GM21390 (cell line): Measurements from ENCODE around the gene WWOX.

Source experiments
- ATAC-seq: cut with Tn5 transposase; IDR thresholded peaks from one replicate; pipeline ENCODE4 v1.9.1; 2021; ENCODE audit not compliant: unreplicated experiment

The WWOX gene

DNA sequence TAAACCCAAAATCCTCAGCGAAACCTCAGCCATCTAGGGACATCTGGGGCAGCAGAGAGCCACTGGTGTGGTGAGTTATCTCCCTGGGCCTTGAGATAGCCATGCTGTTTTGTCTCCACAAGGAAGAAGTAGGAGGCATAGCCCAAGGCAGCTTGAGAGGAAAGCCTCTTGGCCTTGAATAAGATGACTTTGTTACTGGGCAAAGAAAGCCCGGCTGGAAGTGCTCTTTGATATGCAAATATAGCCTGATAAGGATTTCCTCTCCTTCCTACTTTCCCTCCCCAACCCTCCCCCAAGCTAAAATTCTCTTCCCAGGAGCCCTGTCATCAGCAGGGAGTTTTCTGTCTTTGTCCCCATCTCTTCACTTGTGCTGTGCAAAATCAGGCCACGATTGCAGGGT, 806.7 kb downstream of the WWOX start:
- no peak for ATAC-seq

DNA sequence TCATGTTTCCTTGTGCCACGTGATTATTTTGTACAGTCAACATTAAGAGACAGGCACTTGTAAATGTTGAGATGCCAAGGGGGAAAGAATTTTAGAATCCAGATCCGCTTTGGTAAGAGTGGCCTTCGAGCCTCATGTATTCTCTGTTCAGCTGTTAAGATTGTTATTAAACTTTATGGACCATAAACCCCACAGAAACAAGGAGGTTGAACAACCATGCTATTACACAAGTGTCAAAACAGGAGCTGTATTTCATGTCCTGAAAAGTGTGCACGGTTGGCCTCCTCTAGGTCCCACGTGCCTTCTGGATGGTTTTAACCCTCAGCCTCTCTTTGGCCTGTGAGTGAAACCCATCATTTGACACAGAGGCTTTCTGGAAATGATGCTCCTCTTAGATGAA, 809.8 kb downstream of the WWOX start:
- ATAC-seq: no peak

DNA sequence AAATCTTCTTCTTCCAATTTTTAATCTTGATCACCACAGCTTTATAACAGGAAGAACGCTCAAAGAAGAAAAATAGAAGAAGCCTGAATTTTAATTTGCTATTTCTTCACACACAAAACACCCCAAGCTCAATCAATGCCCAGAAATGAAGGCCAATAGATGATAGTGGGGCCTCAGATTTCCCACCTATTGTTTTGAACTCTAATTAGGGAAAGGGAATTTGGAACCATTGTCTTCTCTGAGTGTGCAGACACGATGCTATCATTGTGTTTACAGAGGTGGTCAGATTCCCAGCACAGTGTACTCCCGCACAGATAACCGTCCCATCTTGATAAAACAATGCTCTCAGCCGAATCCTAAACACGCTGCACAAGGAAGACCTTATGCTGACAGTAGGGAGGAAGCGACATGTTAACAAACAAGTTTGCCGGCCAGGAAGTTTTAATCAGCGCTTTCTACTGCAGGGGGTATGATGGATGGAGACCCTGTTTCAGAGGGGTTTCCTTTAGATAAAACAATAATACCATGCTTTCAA, 816.4 kb downstream of the WWOX start:
- no peak for ATAC-seq

DNA sequence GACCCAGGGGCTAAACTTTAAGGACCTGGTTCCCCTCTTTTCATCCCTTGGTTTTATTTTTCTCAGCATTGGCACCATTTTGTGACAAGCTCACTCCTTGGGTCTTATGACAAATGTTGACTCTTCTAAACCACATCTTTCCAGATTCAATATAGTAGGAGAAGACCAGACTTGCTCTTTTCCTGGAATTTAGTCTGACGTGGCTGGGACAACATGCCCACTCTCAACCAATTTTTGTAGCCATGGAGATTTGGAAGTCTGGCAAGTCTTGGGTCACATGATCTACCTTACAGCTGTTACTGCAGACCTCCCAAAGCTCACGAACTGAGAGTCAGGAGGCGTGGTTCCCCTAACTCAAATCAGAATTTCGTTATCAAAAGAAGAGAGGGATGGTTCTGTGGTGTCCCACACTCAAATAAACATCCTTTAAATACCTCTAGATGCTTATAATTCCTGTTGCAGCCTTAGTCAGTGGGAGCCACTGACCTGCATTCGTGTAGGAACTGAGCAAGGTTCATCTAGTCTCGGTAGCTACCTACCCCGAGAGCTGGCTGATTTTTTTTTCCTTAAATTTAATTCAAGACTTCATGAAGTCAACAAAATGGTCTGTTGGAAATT, 817.6 kb downstream of the WWOX start:
- ATAC-seq: no peak

DNA sequence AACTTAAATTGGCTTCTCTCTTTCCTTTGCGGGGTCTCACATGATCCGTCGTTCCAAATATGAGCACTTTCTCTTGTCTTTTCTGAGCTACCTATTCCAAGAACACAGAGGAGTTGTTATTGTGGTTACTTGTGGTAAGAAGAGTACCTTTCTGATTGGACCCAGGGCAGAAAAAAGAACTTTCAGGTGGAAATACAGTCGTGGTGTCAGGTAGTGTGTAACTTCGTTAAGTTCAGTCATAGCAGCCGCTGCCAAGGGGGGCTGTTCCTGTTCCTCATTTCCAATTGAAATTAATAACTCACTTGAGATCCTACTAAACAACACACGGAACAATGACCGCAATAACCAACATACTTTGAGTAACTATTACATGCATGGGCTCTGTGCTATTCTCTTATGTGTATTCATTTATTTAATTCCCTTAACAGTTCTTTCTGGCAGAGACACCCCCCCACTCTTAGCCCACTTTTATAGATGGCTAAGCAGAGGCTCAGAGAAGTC, 819.4 kb downstream of the WWOX start:
- no peak for ATAC-seq

DNA sequence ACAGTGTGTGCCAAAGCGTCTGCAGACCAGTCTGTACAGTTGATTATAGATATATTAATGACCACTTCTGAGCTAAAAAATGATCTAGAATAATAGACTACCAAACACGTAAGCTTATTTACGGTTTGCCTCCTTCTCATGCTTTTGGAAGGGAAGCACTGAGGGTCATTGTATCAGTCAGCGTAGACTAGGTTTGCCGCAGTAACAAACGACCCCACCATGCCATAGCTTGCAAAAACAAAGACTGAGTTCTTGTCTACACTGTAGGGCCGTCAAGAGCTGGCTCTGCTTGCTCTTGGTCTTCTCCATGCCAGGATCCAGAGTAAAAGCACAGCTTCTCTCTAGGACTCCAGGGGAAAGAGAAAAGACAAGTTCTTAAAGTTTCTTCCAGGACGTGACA, 820.4 kb downstream of the WWOX start:
- ATAC-seq: no peak

DNA sequence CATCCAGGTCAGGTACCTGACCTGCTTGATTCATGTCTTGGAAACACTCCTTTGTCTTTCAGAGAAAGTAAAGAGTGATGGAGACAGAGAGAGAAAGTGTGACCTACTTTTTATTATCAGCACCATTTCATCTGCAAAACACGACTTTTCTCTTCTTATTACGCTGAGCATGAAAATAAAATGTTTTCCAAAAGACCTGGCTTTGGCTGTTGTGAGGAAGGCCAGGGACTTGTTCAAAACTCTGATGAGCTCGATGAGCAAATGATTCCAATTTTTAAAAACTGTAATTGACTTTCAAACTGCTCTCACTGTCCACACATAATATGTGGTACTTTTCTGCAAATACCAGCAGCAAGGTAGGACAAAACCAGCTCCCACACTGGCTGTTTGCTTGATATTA, 821.2 kb downstream of the WWOX start:
- ATAC-seq: no peak

DNA sequence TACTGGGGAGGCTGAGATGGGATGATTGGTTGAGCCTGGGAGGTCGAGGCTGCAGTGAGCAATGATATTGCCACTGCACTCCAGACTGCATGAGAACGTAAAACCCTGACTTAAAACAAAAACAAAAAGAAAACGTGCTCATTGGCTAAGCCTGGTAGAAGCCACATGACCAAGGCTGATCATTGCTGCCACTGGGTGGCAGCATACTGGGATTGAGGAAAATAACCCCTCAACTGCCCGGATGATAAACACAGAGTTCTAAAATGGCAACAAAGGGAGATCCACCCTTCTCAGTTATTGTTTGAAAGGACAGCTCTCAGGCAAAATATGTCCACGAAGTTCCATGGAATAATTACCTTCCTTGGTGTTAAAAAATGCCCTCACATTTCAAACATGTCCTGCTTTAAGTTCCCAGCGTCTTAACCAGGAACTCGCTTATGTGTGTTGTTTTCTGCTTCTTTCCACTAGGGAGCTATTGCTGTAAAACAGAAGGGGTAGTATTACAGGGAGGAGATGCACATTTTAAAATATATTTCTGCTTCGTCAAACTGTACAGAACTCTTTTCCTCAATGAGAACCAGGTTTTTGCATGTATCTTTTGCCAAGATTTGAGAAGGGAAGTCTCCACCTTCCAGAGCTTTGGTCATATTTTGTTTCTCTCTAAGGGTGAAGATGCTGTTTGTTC, 825.8 kb downstream of the WWOX start:
- ATAC-seq: no peak

DNA sequence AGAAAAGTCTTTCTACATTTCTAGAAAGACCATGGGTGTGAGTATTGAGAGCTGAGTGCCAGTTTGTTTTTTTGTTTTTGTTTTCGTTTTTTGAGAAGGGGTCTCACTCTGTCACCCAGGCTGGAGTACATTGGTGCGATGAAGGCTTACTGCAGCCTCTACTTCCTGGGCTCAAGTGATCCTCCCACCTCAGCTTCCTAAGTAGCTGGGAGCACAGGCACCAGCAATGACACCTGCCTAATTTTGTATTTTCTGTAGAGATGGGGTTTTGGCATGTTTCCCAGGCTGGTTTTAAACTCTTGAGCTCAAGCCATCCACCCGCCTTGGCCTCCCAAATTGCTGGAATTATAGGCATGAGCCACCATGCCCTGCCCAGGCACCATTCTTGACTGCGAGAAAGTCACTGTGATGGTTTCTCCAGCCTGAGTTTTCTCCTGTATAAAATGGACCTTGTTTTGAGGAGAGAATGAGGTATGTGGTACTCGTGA, 827.3 kb downstream of the WWOX start:
- no peak for ATAC-seq

DNA sequence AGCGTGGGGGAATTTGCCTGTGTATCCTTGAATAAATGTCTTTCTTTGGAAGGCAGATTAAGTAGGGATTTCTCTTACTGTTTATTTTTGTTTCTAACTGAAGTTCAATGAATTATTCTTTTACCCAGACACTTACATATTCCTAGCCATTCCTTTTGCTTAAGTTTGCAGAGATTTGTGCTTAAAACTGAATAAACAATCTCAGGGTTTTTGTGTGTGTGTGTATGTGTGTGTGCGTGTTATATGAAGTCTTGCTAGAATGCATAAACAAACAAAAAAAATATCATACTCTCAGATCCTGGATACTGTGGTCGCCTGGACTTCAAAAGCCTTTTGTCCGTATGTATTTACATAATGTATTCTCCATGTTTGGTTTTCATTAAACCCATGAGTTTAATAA, 828.3 kb downstream of the WWOX start:
- no peak for ATAC-seq

DNA sequence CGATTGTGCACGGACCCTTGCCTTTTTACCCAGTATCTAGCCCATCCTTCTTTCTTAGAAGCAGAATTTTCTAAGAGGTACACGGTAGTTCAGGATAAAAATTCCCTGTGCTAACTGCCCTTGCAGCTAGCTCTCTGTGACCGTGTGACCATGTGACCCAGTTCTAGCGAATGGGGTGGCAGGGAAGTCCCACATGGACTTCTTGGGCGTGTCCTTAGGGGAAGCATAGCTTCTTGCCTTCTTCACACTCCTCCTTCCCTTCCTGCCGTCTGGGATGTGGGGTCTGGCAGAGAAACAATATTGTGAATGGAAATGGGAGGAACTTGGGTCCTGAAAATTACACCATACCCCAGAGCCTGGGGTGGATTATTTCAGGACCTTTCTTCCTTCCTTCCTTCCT, 830.4 kb downstream of the WWOX start:
- ATAC-seq: no peak

DNA sequence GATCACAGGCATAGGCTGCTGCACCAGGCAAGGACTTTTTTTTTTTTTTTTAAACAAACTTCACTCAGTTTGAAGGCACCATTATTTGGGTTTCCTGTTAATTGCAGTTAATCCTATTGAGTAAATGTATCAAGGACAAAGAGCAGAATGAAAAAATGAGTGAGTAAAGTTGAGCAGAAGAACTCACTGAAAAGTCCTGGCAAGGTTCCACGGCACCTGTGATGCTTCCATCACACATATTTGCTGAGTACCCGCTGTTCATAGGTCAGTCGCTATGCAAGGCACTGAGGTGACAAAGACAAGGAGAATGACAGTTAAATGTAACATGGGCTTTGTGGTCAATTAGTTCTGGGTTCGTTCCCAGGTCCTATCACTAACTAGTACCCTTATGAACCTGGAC, 831.1 kb downstream of the WWOX start:
- no peak for ATAC-seq

DNA sequence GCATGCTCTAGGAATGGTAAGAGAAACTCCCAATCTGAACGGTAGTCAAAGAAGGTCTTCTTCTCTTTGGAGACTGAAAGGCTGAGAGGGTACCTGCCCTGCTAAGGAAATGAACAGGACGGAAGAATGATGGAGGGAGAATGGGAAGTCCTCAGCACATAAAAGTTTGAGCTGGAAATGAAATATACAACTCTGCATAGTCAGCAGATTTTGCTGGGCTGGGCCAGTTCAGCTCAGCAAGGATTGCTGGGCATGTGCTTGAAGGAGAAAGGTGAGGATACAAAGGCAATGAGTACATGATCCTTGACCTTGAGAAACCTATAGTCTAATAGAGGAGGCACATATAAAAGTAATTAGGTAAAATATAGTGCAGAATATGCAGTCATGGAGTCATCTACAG, 831.8 kb downstream of the WWOX start:
- ATAC-seq: no peak

DNA sequence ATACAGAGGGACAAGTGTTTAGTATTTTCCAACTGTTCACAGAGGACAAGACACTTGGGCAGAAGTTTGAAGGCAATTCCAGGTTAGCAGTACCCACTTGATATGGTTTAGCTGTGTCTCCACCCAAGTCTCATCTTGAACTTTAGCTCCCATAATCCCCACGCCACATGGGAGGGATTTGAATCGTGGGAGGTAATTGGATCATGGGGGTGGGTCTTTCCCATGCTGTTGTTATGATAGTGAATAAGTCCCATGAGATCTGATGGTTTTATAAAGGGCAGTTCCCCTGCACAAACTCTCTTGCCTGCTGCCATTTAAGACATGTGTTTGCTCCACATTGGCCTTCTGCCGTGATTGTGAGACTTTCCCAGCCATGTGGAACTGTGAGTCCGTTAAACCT, 832.2 kb downstream of the WWOX start:
- ATAC-seq: no peak

DNA sequence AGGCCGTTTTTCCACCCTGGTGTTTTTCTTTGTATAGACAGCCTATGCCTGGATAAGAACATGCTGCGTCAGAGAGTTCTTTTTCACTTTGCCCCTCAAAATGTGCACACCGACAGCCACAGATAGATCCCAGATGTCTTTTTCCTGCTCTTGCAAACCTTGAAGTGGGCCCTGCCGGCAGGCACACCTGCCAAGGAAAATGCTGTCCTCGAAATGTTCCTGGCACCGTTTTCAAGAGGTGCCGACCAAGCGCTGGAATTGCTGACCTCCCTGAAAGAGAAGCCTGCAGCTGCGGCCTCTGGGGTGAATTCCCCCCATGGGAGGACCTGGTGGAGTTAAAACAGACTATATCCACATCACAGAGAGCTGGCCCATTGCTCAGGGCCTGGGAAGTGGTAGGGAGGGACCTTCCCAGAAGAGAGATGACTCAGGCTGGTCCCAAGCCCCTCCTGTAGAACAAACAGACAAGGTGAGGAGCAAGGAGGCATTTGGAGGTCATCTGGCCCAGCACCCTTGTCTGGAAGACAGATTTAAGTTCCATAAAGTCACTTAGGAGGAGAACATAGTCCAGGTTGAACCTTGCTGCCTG, 833.0 kb downstream of the WWOX start:
- no peak for ATAC-seq

DNA sequence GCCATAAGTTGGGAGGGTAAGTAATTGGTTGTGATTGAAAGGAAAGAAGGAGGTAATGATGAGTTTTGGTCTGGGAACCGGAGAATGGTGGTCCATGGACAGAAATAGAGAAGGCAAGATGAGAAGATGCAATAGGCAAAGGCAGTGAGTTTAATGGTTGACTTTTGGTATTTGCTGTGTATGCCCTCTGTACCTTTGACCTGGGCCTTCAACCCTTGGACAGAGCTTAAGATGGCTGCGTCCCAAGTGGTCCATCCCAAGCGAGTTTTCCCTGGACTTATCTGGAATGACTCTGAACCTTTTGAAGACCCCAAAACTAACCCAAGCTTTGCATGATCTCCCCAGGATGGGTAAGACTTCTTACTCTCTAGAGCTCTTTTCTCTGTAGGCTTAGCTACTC, 836.6 kb downstream of the WWOX start:
- no peak for ATAC-seq

DNA sequence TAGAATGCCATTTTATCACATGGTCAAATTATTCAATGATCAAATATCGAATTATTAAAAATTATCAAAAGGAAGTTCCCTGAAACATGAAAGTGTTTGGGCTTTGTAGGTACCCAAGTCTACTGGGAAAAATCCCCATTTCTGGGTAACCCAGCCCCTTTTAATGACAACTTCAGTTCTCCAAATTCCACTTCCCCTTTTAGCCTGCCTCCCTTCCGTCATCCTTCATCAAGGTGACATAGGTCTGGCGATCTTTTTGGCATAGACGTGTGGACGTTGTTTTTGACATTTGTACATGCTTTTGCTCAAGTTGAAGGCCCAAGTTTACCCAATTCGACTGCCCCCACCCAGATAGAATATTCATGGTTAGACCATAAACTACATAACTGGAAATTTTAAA, 840.1 kb downstream of the WWOX start:
- ATAC-seq: no peak

DNA sequence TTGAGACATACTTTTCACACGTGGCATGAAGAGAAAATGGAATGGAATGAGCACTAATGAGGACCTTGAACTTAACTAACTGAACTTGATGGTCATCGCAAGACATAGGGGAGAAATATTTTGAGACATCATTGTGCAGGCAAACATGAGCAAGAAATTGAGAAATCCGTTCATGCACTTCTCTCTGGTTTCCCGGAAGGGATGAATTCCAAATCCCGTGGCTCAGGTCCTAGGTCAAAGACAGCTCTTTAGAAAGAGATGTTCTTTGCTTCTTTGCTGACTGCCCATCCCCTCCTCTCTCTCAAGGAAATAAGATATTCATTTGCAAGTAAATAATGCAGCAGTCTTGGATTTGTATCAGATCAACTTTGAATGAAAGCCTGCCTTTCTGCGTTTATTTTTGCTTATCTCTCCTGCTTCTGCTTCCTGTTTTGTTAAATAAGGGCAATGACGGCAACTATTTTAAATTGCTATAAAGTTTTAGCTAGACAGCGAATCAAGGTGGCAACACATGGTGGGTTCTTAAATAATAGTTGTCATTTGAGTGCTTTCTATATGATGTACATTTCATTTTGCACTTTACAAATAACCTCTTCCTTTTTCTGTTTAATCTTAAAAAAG, 843.3 kb downstream of the WWOX start:
- no peak for ATAC-seq

DNA sequence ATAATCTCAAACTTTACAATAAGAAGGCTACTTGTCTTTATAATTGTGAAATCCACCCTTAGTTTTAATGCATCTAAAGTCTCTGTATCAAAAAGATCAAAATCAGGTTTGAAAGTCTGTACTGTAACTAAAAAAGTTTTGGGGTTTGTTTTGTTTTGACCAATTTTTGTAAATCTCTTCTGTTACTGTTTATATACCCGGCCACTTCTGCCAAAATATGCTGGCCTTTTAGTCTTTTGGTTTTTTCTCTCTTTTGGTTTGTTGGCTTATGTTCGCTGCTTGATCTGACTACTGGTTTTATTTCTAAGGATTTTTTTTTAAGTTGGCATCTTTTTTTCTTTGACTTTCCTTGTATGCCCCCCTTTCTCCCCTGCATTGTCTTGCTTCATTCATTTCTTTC, 845.9 kb downstream of the WWOX start:
- no peak for ATAC-seq

DNA sequence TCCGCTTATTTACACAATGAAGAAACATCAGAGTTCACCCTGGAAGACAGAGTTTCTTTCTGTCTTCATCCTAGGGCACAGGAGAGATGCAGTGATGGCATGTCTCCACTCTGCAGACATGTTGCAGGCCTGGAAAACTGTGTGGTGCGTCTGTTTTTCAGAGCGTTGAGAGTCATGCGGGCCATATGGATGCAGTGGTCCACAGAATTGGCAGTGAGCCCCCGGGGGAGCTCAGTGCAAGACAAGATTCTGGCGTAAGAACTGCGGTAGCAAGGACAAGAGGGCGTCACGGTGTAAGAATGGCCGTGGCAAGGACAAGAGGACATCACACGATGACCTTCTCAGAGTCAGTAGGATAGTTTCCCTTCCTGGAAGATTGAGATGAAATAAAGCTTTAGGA, 847.1 kb downstream of the WWOX start:
- ATAC-seq: no peak

DNA sequence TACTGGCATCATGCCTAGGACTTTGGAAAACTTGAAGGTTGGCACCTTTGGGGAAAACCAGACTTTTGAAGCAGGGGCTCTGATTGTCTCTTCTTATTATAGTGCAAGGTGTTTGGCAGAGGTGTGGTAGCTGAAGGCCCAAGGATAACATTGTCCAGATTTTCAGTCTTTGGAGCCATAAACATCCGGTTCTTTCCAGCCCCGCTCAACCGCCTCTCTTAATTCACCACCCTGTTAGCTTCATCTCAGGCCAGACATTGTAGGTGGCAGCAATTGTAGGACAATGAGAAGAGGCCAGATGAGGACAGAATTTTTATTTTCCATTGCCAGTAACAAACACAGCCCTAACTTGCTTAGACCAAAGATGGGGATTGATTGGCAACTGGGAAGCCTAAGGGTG, 851.3 kb downstream of the WWOX start:
- ATAC-seq: no peak

DNA sequence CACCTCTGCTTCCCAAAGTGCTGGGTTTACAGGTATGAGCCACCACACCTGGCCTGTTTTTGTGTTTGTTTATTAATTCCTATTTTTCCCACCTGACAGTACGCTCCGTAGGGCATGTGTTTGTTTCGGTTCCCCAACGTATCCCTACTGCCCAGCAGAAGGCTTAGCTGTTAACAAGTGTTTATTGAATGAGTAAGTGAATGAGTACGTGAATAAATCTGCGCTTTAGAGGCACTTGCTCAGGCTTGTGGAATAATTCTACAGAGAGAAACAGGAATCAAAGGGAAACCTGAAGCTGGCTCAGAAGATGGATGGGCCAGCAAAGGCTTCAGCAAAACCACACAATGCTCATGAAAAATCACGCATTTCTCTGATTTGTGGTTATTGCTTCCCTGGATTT, 853.2 kb downstream of the WWOX start:
- ATAC-seq: no peak
